Stimulated activated CD4-positive, alpha-beta T cell treated with anti-CD3 and anti-CD28 coated beads, Interleukin-2, amount 100 ng/mL, for 4 hours (primary cell): ENCODE data around the gene NIT2.
A peak's percentile ranks its signal among the peaks of the same experiment; 100 is the strongest.
"Not testable (repeated sequence)": the region's sequence is repeated elsewhere in the genome, so short reads cannot be mapped to it uniquely, and the experiment has no call there.

Experiments used
- DNase-seq: peaks from one replicate; pipeline ENCODE4 v3.0.0-alpha.2; 2020; ENCODE audit warnings: low read depth

Gene NIT2, protein sequence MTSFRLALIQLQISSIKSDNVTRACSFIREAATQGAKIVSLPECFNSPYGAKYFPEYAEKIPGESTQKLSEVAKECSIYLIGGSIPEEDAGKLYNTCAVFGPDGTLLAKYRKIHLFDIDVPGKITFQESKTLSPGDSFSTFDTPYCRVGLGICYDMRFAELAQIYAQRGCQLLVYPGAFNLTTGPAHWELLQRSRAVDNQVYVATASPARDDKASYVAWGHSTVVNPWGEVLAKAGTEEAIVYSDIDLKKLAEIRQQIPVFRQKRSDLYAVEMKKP

DNA sequence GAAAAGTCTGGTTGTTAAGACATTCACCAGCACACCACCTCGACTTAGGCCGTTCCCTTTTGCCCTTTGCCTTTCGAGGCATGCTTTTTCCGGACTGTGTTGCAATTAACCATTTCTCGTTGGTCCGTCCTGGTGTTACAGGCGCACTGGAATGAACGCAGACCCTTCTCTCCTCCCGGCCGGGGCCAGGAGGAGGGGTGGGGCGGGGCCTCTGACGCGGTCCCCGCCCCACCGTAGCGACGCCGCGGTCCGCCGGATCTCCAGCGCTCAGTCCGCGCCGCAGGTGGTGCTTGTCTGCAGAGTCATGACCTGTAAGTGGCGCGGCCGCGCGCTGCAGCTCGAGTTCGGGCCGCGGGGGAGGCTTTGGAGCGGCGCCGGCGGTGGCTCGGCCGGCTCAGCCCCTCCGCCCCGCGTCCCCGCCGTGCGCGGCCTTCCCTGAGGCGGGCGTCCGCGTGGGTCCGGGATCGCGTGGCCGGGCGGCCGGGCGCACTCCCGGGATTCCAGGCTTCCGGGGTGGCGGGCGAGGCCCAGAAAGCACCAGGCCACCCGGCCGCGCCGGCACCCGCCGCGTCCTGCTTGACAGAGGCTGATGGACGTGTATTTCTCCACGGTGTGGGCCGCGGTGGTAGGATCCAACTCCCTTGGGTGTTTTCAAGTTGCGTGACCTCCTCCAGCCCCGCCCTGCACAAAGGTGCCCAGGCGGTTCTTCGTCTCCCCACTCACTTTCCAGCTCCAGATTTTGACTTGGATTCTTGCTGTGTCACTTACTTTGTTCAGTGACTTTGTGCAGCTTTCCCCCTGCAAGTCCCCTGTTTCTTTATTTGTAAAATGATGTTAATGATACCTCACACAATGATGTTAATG lies at the start of gene NIT2:
Gene NIT2, plus strand, starts transcription at position 270 of the 864 bp plus-strand sequence. Its CDS starts 35 bp downstream, at position 305.
- peak; percentile 68 for DNase-seq

DNA sequence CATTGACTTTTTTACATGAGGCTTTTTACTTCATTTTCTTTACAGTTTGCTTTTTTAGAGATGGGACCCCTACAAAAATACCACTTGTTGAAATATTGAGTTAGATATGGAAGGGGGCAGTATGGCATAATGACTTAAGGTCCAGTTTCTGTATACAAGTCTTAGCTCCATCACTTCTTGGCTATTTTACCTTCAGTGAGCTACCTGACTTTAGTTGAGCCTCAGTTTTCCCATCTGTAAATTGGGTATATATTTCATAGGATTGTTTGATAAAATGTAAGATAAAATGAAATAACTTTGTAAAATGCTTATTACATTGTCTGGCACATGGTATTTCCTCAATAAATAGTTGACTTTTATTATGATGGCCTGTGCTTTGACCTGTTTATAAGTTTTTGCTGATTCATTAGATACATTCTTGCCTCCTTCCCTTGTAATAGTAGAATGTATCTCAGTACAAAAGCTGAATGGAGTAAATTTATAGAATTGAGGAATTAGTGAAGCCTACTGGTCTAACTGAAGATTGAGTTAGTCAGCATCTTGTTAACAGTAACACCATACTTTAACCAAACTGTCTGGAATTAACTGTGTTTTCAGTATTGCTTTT lies 46.2 kb upstream of the NIT2 start:
- DNase-seq: no peak

DNA sequence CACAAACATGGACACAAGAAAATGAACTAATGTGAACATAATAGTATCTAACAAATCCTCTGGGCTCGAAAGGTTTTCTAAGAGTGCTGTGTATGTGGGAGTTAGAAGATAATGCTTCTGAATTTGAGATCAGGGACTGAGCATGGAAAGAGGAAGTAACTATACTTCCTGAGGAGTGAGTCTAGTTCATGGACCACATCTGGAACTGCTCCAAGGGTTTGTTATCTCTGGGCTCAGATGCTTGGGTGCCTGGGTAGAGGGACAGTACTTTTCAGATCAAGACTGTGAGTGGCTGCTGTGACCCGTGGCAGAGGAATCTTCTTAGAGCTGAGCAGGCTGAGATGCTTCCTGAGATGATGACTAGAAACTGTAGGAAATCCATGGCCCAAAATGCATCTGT lies 45.2 kb upstream of the NIT2 start:
- no peak for DNase-seq

DNA sequence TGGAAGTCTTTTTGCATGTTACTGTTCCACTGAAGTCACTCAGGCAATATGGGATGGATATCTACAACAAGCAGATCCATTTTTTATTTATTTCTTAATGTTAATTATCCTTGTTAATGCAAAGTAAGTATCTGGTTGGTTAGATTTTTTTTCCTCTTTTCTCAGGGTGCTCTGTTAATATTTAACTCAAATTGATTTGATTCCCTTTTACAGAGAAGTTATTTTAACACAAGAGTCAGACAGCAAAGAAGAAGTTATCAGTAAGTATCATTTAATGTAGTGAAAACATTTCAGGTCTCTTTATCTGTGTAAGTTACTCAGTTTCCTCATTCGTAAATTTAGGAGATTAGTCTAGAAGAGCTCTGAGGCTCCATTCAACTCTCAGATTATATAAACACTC lies 39.5 kb upstream of the NIT2 start:
- no peak for DNase-seq

DNA sequence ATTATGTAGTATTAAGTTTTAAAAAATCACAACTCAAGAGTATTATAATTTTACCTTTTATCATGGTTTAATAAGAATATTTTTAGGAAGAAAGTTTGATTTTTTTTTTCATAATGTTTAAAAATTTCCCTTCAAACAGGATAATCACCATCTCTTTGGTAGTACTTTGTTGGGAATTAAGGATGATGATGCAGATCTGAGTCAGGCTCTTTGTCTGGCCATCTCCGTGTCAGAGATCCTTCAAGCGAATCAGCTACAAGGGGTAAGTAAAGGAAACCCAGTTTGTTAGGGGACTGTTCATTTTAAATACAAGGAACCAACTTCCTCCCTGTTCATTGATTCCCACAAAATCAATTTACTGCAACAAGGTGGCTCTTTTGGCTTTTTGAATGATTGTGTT lies 36.8 kb upstream of the NIT2 start:
- DNase-seq: no peak

DNA sequence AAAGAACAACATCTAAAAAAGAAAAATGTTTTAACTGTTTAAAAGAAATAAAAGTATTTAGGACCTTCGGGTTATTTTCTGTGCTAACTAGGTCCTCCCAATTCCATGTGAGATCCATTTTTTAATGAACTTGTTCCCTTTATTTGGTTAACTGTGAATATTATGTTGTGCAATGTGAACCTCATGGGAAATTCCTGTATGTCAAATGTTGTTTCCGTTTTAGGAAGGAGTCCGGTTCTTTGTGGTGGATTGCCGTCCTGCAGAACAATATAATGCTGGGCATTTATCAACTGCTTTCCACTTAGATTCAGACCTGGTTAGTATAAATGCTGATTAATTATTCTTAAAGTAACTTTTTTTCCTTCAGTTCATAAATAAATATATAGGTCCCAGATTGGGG lies 35.5 kb upstream of the NIT2 start:
- no peak for DNase-seq

DNA sequence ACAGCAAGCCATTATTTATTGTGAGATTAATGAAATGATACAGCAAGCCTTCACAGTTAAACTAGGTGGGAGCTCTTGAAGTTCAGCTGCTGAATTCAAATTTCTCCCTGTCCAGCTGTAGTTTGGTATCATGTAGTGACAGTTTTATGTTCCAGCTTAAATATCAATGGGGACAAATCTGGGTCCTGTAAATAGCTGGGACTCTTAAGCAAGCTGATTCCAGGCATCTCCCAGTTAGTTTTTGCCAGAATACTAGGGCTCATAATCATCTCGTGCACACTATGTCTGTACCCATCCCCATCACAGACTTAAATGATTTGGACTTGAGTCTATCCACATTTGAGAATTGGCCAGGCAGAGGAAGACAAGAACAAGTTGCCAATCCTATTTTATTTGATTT lies 27.9 kb upstream of the NIT2 start:
- DNase-seq: no peak

DNA sequence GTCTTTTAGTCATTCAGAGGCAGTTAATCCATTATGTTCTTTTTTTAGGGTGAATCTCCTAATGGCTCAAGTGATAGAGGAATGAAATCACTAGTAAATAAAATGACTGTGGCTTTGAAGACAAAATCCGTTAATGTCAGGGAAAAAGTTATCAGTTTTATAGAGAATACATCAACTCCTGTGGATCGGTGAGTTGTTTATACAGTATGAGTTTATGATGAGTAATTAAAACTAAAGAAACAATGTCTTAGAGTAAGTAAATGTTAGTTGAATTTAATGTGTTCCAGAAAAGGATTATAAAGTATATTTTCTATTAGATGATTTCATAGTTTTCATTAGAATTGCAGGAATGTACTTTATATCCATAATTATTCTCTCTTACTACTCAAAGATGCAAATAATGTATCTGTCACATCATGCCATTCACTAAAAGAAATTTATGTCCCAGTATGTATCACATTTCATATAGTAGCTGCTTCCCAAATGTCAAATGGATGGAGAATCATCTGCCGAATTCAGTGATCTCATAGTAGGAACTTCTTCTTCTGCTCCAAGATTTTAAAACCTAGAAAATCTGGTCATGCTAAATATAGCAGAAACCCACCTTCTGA lies 24.1 kb upstream of the NIT2 start:
- DNase-seq: no peak

DNA sequence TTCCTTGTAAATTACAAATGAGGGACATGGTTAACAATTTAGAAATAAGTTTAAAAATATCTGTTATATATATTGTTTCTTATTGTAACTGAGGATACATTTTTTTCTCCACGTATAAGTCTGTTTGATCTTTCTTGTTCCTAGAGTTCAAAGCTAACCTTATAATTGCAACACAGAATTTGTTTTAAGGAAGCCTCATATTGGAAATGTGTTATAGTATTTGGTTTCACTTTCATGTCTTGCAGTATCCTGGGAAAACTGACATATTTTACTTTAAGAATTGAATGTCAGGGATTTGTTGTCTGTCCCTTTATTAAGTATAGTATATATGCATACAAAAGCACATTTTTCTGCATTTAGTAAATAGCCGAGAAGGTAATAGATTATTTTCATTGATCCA lies 23.5 kb upstream of the NIT2 start:
- no peak for DNase-seq

DNA sequence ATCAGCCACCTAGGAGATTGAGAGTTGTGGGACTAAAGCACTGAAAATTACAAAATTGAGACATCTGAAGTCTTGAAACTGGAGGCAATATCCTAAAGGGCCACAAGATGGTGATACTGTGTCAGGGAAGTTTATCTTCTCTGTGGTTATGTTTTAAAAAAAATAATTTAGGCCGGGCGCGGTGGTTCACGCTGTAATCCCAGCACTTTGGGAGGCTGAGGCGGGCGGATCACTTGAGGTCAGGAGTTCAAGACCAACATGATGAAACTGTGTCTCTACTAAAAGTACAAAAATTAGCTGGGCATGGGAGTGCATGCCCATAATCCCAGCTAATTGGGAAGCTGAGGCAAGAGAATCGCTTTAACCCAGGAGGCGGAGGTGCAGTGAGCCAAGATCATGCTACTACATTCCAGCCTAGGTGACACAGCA lies 17.9 kb upstream of the NIT2 start:
- peak; percentile 18 for DNase-seq

DNA sequence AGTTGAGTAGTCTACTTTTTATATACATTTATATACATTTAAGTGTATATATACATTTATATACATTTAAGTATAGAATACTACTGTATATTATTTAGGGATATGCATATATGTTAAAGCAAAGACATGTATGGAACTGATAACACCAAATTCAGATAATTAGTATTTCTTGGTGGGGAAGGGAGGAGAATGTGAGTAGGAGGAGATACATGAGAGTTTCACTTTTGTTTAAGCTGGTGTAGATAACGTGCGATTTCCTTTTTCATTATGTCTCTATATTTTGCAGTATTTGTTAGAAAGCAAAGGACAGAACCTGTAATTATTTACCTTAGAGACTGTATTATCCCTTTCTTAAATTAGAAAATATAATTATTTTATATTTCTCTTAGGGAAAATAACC lies 16.6 kb upstream of the NIT2 start:
- DNase-seq: no peak

DNA sequence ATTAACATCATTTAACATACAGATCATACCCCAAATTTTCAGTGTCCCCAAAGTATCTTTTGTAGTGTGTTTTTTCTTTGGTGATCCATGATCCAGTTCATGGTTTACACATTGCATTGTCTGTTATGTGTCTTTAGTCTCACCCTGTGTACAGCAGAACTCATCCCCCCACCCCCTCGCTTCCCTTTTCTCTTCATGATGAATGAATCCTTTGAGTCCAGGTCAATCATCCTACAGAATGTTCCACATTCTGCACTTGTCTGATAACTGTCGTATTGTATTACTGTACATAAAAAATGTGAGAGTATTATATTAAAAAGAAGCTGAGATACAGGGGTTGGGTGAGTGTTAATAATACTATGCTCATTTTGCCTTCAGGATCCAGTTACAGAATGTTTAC lies 14.6 kb upstream of the NIT2 start:
- DNase-seq: no peak

DNA sequence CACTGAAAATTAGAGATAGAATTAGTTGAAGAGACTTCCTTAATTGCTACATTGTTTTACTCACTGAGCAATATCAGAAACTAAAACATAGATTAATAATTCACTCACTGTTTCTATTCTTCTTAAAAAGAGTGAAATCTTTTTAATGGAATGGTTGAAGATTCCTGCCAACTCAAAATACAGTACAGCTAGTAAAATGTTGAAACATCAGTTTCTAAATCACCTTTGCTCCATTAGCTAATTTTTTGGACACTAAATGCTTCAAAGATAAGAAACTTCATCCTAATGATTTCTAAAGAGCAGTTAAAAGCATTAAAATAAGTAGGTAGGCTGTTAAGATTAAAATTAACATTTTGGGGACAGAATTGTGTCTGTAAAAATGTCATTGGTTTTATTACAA lies 10.5 kb upstream of the NIT2 start:
- DNase-seq: no peak

DNA sequence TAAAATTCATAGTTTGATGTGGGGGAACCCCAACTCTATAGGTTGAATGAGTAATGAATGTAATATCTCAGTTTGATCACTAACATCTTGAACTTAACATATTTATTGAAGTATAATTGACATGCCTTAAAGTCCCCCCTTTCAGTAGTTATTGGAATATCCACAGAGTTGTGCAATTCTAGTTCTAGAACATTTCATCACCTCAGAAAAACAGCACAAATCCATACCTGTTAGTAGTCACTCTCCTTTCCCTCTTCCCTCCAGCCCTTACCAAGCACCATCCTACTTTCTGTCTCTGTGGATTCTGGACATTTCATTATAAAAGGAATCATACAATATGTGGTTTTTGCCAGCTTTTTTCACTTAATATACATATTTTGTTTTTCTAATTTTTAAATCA lies 8.7 kb upstream of the NIT2 start:
- no peak for DNase-seq

DNA sequence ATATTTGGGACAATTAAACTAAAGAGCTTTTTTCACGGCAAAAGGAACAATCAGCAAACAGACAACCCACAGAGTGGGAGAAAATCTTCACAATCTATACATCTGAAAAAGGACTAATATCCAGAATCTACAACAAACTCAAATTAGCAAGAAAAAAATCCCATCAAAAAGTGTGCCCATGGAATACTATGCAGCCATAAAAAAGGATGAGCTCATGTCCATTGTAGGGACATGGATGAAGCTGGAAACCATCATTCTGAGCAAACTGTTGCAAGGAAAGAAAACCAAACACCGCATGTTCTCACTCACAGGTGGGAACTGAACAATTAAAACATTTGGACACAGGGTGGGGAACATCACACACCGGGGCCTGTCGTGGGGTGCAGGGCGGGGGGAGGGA lies 7.2 kb upstream of the NIT2 start:
- not testable (repeated sequence) for DNase-seq

DNA sequence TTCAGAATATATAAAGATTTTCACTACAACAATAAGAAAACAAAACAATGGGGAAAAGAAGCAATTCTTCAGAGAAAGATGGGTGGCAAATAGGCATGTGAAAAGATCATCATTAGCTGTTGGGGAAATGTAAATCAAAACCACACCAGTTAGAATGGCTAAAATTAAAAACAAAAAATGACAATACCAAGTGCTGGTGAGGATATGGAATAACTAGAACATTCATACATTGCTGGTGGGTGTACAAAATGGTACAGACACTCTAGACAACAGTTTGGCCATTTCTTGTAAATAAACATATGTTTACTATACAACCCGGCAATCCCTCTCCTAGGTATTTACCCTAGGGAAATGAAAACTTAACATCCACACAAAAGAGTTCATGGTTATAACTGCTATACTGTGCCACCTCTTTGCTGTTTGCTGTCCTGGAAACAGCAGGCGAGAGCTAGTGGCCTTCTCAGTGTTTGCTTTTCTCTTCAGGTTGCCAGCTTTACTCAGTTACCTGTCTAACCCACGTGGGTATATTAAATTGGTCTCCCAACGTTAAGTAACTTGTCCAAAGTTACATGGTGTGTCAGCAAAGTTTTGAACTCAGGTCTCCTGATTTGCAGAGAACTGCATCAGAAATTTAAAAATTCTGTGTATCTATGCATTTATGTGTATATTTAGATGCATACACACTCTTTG lies 4.6 kb upstream of the NIT2 start:
- DNase-seq: no peak

DNA sequence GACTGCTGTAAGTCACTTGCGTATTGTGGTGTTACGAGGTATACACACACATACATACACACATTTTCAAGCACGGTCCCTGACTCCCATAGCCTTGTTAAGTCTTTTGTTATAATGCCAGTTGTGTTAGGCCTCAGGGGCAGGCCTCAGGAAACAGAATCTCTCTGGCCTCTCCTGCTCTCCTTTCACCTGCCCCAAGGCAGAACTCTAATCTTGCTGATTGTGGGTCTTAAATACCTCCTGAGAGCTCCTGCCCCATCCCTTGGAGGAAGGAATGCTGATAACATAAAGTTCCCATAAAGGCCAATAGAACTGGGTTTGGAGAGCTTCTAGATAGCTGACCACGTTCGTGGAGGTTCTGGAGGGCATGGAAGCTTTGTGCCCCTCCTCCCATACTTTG lies 3.9 kb upstream of the NIT2 start:
- no peak for DNase-seq

DNA sequence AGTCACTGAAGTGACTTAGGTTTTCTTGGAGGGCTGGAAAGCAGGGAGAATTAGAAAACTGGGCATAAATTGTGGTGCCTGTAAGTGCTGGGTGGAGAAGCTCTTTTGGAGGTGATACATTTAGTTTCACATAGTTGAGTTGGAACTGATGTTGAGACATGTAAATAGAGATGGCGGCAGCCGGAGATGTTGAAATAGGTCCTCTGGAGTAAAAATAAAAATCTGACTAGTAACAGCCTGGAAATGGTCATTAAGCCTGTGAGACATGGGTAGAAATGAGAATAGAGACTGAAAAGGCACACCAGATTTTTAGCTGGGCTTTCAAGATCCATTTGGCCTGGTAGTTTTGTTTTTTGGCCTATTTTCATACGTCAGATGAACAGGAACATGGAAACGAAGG lies 2.9 kb upstream of the NIT2 start:
- no peak for DNase-seq

DNA sequence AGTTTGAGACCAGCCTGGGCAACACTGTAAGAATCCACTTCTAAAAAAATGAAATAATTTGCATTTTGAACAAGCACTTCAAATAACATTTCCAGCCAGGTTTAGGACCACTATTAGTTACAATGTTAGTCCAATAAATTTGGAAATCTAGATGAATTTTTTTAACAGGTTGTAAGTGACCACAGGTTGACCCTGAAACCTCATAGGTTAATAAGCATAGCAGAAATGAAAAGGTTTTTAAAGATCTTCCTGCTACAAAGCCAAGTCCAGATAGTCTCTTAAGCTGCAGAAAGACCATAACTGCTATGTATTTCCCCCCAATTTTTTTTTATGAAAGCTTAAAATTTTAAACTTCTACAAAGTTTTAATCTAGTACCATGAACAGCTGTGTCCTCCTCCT lies 1.5 kb upstream of the NIT2 start:
- no peak for DNase-seq

DNA sequence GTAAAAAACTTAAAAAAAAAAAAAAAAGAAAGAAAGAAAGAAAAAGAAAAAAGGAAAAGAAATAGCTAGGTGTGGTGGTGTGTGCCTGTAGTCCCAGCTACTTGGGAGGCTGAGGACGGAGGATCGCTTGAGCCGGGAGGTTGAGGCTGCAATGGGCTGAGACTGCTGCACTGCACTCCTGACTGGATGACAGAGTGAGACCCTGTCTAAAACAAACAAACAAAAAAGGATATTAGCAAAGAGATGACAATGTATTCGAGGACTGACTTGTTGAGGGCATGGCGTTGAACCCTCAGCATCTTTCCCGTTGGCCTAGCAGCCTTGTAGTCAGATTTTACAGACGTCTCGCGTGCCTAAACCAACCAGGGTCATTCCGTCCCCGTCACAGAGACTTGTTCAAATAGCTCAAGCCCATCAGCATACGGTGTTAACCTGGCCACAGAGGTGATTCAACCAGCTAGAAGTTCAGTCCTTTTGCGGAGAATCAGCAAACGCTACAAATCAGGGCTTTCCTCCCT lies 528 bp upstream of the NIT2 start:
- no peak for DNase-seq

DNA sequence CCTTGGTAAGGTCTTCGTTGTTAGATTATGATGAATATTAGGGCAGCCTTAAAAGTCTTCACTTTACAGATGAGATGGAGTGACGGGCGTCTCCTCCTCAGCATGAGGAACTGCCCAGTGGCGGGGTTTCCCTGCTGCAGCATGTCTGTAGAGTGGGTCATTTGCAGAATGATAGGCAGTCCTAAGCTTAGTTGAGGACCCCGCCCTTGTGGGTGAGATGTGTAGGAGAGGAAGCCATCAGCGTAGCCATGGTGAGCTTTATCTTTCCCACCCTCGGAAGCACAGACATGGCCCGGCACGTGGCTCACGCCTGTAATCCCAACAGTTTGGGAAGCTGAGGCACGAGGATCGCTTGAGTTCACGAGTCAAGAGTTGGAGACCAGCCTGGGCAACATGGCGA lies 877 bp downstream of the NIT2 start:
- no peak for DNase-seq

DNA sequence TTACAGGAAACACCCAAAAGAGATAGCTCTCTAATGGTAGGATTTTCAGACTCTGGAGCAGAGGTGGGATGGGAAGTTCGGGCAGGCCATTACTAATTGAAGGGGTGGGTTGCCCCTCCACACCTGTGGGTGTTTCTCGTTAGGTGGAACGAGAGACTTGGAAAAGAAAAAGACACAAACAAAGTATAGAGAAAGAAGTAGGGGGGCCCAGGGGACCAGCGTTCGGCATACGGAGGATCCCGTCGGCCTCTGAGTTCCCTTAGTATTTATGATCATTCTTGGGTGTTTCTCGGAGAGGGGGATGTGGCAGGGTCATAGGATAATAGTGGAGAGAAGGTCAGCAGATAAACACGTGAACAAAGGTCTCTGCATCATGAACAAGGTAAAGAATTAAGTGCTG lies 1.7 kb downstream of the NIT2 start:
- not testable (repeated sequence) for DNase-seq
